ENCODE measurements around the gene USP13. TPM values are rescaled to one million over a fixed set of nuclear protein-coding genes. Genes with fewer than 3 reads are reported as not detected.
A peak's percentile ranks its signal among the peaks of the same experiment; 100 is the strongest.

The USP13 gene
- total and polyA plus RNA-seq, 12 donors: 6.9 to 61.1 (median 35.0) TPM

- no peak for DNase-seq
- no peaks in the 10 kb centered on the region for H3K9me3 ChIP-seq (replicated peaks in 1 of 3)
- H3K4me1 ChIP-seq (replicated peaks in 1 of 2): peaks cover 0 to under 1% of the 10 kb centered on the region in 2 donors
- WGBS, 4 donors: 74 to 90% (median 85%) methylated on average over 2 of the region's 2 CpGs
- no peaks in the 10 kb centered on the region for H3K27me3 ChIP-seq
- H3K27ac ChIP-seq: no peak overlapping the region
- no peak overlapping the region for H3K4me3 ChIP-seq
- TF ChIP-seq POLR2A (IDR thresholded peaks at IDR 0.05): no peak
- no peak for TF ChIP-seq CTCF (IDR thresholded peaks at IDR 0.05)
- intact Hi-C loops (cut with DNase I): no loop called here
- H3K36me3 ChIP-seq (replicated peaks in 1 of 2): no peaks in the 10 kb centered on the region
Measured at GRCh38 chr3:179697736-179698332, 45.0 kb downstream of the USP13 start.

- no peaks in the 10 kb centered on the region for H3K9me3 ChIP-seq (replicated peaks in 1 of 3)
- no peak for DNase-seq
- peaks cover 18% of the 10 kb centered on the region in 2 donors for H3K4me1 ChIP-seq (replicated peaks in 1 of 2)
- no peaks in the 10 kb centered on the region for H3K36me3 ChIP-seq (replicated peaks in 1 of 2)
- WGBS, 4 donors: 94 to 99% (median 96%) methylated on average over 4 of the region's 4 CpGs
- H3K27me3 ChIP-seq: no peaks in the 10 kb centered on the region
- intact Hi-C loops (cut with DNase I): loop anchor here in 1 of 2 donors (10.0 kb wide), 1 partner anchor 46 kb away; the partner anchor contains the start of gene USP13
- TF ChIP-seq CTCF (IDR thresholded peaks at IDR 0.05) (no peak), POLR2A (IDR thresholded peaks at IDR 0.05) (no peak)
- no peak overlapping the region for H3K27ac ChIP-seq
- no peak overlapping the region for H3K4me3 ChIP-seq
Measured at GRCh38 chr3:179700716-179701115, 47.9 kb downstream of the USP13 start.

GRCh38 chr3:179701176-179701827, 48.5 kb downstream of the USP13 start:
- Histone ChIP-seq H3K9me3 (replicated peaks in 1 of 3) (no peaks in the 10 kb centered on the region), H3K4me1 (replicated peaks in 1 of 2) (peaks cover 18 to 23% of the 10 kb centered on the region in 2 donors), H3K36me3 (replicated peaks in 1 of 2) (no peaks in the 10 kb centered on the region), H3K27ac (no peak overlapping the region), H3K27me3 (no peaks in the 10 kb centered on the region), H3K4me3 (no peak overlapping the region)
- intact Hi-C loops (cut with DNase I): loop anchor here in 1 of 2 donors (10.0 kb wide), 1 partner anchor 47 kb away; the partner anchor contains the start of gene USP13
- no peak for DNase-seq
- 82 to 87% (median 87%) methylated on average over 12 of the region's 12 CpGs for WGBS, 4 donors
- TF ChIP-seq POLR2A (IDR thresholded peaks at IDR 0.05) (no peak), CTCF (IDR thresholded peaks at IDR 0.05) (no peak)

GRCh38 chr3:179702271-179702947, 49.6 kb downstream of the USP13 start:
- Histone ChIP-seq H3K27ac (peak overlapping the region in 1 of 5 donors; percentile 9), H3K4me3 (no peak overlapping the region), H3K27me3 (no peaks in the 10 kb centered on the region), H3K4me1 (replicated peaks in 1 of 2) (peaks cover 24 to 29% of the 10 kb centered on the region in 2 donors), H3K9me3 (replicated peaks in 1 of 3) (no peaks in the 10 kb centered on the region), H3K36me3 (replicated peaks in 1 of 2) (no peaks in the 10 kb centered on the region)
- 84 to 99% (median 96%) methylated on average over 5 to 6 of the region's 6 CpGs for WGBS, 4 donors
- intact Hi-C loops (cut with DNase I): loop anchor here in 1 of 2 donors (10.0 kb wide), 1 partner anchor 48 kb away; the partner anchor contains the start of gene USP13
- no peak for DNase-seq
- TF ChIP-seq CTCF (IDR thresholded peaks at IDR 0.05) (no peak), POLR2A (IDR thresholded peaks at IDR 0.05) (no peak)

Measured in adrenal gland (tissue), 12 donors.